ENCODE results near the gene KLRG1. TPM values are rescaled to one million over a fixed set of nuclear protein-coding genes. Genes with fewer than 3 reads are reported as not detected.

KLRG1 gene
- total RNA-seq, 4 donors from 2014 or later: 0.26 to 5.1 (median 1.5) TPM; not detected in 1

- Histone ChIP-seq H3K4me1 (no peaks in the 10 kb centered on the region), H3K27me3 (no peaks in the 10 kb centered on the region), H3K4me3 (no peak overlapping the region), H3K27ac (no peak overlapping the region), H3K36me3 (no peaks in the 10 kb centered on the region), H3K9me3 (no peaks in the 10 kb centered on the region)
- no peak for DNase-seq
- TF ChIP-seq CTCF (IDR thresholded peaks at IDR 0.05) (no peak), POLR2A (IDR thresholded peaks at IDR 0.05) (no peak)
- intact Hi-C loops (cut with DNase I; ENCODE audit: low total_unique reads): no loop called here
Measured at GRCh38 chr12:9022592-9022991, 33.2 kb downstream of the KLRG1 start.

- no peaks in the 10 kb centered on the region for H3K9me3 ChIP-seq
- H3K27me3 ChIP-seq: no peaks in the 10 kb centered on the region
- H3K36me3 ChIP-seq: no peaks in the 10 kb centered on the region
- no peak for TF ChIP-seq CTCF (IDR thresholded peaks at IDR 0.05)
- no peak for TF ChIP-seq POLR2A (IDR thresholded peaks at IDR 0.05)
- DNase-seq: no peak
- H3K4me1 ChIP-seq: no peaks in the 10 kb centered on the region
- intact Hi-C loops (cut with DNase I; ENCODE audit: low total_unique reads): no loop called here
- H3K4me3 ChIP-seq: no peak overlapping the region
- H3K27ac ChIP-seq: no peak overlapping the region
Measured at GRCh38 chr12:9024512-9024911, 35.2 kb downstream of the KLRG1 start.

GRCh38 chr12:9027161-9028059, 38.1 kb downstream of the KLRG1 start:
- Histone ChIP-seq H3K4me3 (no peak overlapping the region), H3K9me3 (no peaks in the 10 kb centered on the region), H3K27me3 (no peaks in the 10 kb centered on the region), H3K4me1 (no peaks in the 10 kb centered on the region), H3K36me3 (no peaks in the 10 kb centered on the region), H3K27ac (no peak overlapping the region)
- TF ChIP-seq CTCF (IDR thresholded peaks at IDR 0.05) (no peak), POLR2A (IDR thresholded peaks at IDR 0.05) (no peak)
- intact Hi-C loops (cut with DNase I; ENCODE audit: low total_unique reads): no loop called here
- DNase-seq: no peak

- H3K27ac ChIP-seq: no peak overlapping the region
- H3K36me3 ChIP-seq: no peaks in the 10 kb centered on the region
- no peaks in the 10 kb centered on the region for H3K9me3 ChIP-seq
- intact Hi-C loops (cut with DNase I; ENCODE audit: low total_unique reads): no loop called here
- H3K27me3 ChIP-seq: no peaks in the 10 kb centered on the region
- no peak overlapping the region for H3K4me3 ChIP-seq
- TF ChIP-seq POLR2A (IDR thresholded peaks at IDR 0.05): no peak
- no peak for TF ChIP-seq CTCF (IDR thresholded peaks at IDR 0.05)
- H3K4me1 ChIP-seq: no peaks in the 10 kb centered on the region
- DNase-seq: no peak
Measured at GRCh38 chr12:9030776-9031175, 41.4 kb downstream of the KLRG1 start.

GRCh38 chr12:9032202-9032964, 43.0 kb downstream of the KLRG1 start:
- Histone ChIP-seq H3K36me3 (no peaks in the 10 kb centered on the region), H3K27ac (no peak overlapping the region), H3K27me3 (no peaks in the 10 kb centered on the region), H3K9me3 (no peaks in the 10 kb centered on the region), H3K4me1 (no peaks in the 10 kb centered on the region), H3K4me3 (no peak overlapping the region)
- no peak for TF ChIP-seq CTCF (IDR thresholded peaks at IDR 0.05)
- no peak for TF ChIP-seq POLR2A (IDR thresholded peaks at IDR 0.05)
- intact Hi-C loops (cut with DNase I; ENCODE audit: low total_unique reads): no loop called here
- no peak for DNase-seq
